SKM-1 (cell line): ENCODE results near the gene OR10D3.
"Not testable (repeated sequence)": the region's sequence is repeated elsewhere in the genome, so short reads cannot be mapped to it uniquely, and the experiment has no call there.

Experiments
- DNase-seq: peaks from one replicate; lab custom pipeline; 2025; ENCODE audit not compliant: unreplicated experiment; lab: John Stamatoyannopoulos, UW

OR10D3 gene

GRCh38 chr11:124183068-124183467 is at the start of gene OR10D3:
OR10D3 (plus strand) TSS chr11:124183345; CDS start chr11:124185270, 1,925 bp downstream.
- no peak for DNase-seq

GRCh38 chr11:124143034-124143433 is 40.1 kb upstream of the OR10D3 start:
- DNase-seq, result no peak

- DNase-seq, result no peak
Observed at GRCh38 chr11:124147951-124148350, 35.2 kb upstream of the OR10D3 start.

- peak; percentile 22 for DNase-seq
Observed at GRCh38 chr11:124150684-124151083, 32.5 kb upstream of the OR10D3 start.

- no peak for DNase-seq
Observed at GRCh38 chr11:124152770-124153407, 30.3 kb upstream of the OR10D3 start.

GRCh38 chr11:124153821-124154220 is 29.3 kb upstream of the OR10D3 start:
- no peak for DNase-seq

- no peak for DNase-seq
Observed at GRCh38 chr11:124159481-124159880, 23.7 kb upstream of the OR10D3 start.

- DNase-seq, result no peak
Observed at GRCh38 chr11:124160986-124161385, 22.2 kb upstream of the OR10D3 start.

GRCh38 chr11:124167826-124168231 is 15.3 kb upstream of the OR10D3 start:
- DNase-seq, result no peak

- no peak for DNase-seq
Observed at GRCh38 chr11:124168796-124169195, 14.3 kb upstream of the OR10D3 start.

GRCh38 chr11:124170315-124170714 is 12.8 kb upstream of the OR10D3 start:
- not testable (repeated sequence) for DNase-seq

GRCh38 chr11:124170801-124171586 is 12.2 kb upstream of the OR10D3 start:
- no peak for DNase-seq

GRCh38 chr11:124172101-124172500 is 11.0 kb upstream of the OR10D3 start:
- DNase-seq, result no peak

GRCh38 chr11:124172599-124172998 is 10.5 kb upstream of the OR10D3 start:
- no peak for DNase-seq

GRCh38 chr11:124174001-124174583 is 9.1 kb upstream of the OR10D3 start:
- DNase-seq, result no peak

- DNase-seq, result no peak
Observed at GRCh38 chr11:124176925-124177715, 6.0 kb upstream of the OR10D3 start.

- no peak for DNase-seq
Observed at GRCh38 chr11:124179310-124179709, 3.8 kb upstream of the OR10D3 start.

- DNase-seq, result no peak
Observed at GRCh38 chr11:124190298-124191139, 7.4 kb downstream of the OR10D3 start.

- peak; percentile 23 for DNase-seq
Observed at GRCh38 chr11:124193221-124194010, 10.3 kb downstream of the OR10D3 start.
